ENCODE measurements around the gene PHF1.

- no peak for TF ChIP-seq POLR2A (IDR thresholded peaks at IDR 0.05)
- TF ChIP-seq, protein P1, sequence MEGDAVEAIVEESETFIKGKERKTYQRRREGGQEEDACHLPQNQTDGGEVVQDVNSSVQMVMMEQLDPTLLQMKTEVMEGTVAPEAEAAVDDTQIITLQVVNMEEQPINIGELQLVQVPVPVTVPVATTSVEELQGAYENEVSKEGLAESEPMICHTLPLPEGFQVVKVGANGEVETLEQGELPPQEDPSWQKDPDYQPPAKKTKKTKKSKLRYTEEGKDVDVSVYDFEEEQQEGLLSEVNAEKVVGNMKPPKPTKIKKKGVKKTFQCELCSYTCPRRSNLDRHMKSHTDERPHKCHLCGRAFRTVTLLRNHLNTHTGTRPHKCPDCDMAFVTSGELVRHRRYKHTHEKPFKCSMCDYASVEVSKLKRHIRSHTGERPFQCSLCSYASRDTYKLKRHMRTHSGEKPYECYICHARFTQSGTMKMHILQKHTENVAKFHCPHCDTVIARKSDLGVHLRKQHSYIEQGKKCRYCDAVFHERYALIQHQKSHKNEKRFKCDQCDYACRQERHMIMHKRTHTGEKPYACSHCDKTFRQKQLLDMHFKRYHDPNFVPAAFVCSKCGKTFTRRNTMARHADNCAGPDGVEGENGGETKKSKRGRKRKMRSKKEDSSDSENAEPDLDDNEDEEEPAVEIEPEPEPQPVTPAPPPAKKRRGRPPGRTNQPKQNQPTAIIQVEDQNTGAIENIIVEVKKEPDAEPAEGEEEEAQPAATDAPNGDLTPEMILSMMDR (IDR thresholded peaks at IDR 0.05) = no peak
Observed at GRCh38 chr6:33453393-33454008, 42.7 kb downstream of the PHF1 start.
